ENCODE data around the gene APOL3. TPM values are rescaled to one million over a fixed set of nuclear protein-coding genes. Genes with fewer than 3 reads are reported as not detected.

APOL3 gene
- total RNA-seq, 1 donor = 10.4 TPM

DNA sequence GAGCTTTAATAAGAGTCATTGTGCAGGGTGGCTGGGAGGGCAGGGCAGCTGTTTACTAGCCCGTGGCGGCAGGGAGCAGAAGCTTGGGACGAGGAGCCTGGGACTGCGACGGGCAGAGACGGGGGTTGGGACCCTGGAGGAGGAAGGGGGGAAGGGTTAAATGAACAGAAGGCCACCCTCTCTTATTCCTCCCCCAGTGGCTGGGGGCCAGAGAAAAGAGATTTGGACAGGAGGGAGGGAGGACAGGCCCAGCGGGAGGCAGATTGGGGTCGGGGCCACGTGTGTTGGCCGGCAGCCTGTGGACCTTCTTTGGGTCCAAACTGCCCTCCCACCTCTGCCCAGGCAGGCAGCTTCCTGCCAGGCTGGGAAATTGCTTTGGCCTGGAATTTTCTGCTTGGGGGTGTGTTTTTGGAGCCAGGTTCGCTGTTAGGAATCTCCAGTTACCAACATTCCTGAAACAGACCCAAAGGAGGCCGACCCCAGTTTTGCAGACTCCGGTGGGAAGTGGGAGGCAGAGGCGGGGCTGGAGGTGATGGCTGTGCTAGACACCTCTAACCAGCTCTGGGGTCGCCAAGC lies 50.2 kb downstream of the APOL3 start:
- H3K4me3 ChIP-seq (ENCODE audit: low read depth, low read length) = no peak overlapping the region
- TF ChIP-seq, protein P1, sequence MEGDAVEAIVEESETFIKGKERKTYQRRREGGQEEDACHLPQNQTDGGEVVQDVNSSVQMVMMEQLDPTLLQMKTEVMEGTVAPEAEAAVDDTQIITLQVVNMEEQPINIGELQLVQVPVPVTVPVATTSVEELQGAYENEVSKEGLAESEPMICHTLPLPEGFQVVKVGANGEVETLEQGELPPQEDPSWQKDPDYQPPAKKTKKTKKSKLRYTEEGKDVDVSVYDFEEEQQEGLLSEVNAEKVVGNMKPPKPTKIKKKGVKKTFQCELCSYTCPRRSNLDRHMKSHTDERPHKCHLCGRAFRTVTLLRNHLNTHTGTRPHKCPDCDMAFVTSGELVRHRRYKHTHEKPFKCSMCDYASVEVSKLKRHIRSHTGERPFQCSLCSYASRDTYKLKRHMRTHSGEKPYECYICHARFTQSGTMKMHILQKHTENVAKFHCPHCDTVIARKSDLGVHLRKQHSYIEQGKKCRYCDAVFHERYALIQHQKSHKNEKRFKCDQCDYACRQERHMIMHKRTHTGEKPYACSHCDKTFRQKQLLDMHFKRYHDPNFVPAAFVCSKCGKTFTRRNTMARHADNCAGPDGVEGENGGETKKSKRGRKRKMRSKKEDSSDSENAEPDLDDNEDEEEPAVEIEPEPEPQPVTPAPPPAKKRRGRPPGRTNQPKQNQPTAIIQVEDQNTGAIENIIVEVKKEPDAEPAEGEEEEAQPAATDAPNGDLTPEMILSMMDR (IDR thresholded peaks at IDR 0.05; ENCODE audit: insufficient read depth, low read depth, low read length) = no peak
- no peak for DNase-seq (ENCODE audit: low read depth)

DNA sequence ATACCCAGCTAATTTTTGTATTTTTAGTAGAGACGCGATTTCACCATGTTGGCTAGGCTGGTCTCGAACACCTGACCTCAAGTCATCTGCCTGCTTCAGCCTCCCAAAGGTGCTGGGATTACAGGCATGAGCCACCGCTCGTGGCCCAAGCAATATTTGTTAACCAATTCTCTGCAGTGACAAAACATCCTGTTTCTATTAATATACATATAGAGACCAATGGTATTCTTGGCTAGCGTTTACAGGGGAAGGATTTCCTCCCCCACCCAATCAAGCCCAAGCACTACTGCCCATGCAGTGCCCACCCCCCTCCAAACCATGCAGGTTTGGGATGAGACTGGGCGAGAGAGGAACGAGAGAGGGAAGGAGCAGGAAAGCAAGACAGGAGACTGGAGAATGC lies 53.1 kb downstream of the APOL3 start:
- no peak for DNase-seq (ENCODE audit: low read depth)
- H3K4me3 ChIP-seq (ENCODE audit: low read depth, low read length) = no peak overlapping the region
- TF ChIP-seq, protein P1 (IDR thresholded peaks at IDR 0.05; ENCODE audit: insufficient read depth, low read depth, low read length) = no peak

DNA sequence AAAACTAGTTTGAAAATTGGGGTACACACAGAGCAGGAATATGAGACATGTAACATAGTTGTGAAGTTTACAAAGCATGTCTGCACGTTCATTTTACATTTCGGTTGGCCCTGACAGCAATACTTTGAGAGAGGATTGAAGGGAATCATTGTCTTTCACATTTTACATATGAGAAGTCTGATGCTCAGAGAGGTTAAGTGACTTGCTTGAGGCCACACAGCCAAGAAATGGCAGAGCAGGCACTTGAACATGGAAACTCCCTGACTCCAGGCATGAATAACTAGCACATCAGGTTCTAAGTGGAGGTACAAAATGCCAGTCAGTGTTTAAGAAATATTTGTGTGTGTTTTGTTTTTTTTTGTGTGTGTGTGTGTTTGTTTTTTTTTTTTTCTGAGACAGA lies 53.6 kb downstream of the APOL3 start:
- no peak for DNase-seq (ENCODE audit: low read depth)
- TF ChIP-seq, protein P1 (IDR thresholded peaks at IDR 0.05; ENCODE audit: insufficient read depth, low read depth, low read length) = no peak
- H3K4me3 ChIP-seq (ENCODE audit: low read depth, low read length) = no peak overlapping the region

DNA sequence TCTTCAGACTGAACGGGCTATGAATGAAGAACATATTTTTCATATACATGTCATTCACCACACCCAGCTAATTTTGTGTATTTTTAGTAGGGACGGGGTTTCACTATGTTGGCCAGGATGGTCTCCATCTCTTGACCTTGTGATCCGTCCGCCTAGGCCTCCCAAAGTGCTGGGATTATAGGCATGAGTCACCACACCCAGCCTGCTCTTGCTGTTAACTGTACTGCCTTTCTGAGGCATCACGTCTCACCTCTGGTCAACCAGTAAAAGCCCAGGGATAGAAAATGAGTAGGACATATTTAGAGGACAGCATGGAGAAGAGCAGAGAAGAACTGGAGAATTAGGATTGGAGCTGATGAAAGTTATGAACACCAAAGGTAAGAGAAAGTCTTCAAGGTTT lies 55.6 kb downstream of the APOL3 start:
- TF ChIP-seq, protein P1 (IDR thresholded peaks at IDR 0.05; ENCODE audit: insufficient read depth, low read depth, low read length) = no peak
- peak; percentile 12 for DNase-seq (ENCODE audit: low read depth)
- H3K4me3 ChIP-seq (ENCODE audit: low read depth, low read length) = no peak overlapping the region

DNA sequence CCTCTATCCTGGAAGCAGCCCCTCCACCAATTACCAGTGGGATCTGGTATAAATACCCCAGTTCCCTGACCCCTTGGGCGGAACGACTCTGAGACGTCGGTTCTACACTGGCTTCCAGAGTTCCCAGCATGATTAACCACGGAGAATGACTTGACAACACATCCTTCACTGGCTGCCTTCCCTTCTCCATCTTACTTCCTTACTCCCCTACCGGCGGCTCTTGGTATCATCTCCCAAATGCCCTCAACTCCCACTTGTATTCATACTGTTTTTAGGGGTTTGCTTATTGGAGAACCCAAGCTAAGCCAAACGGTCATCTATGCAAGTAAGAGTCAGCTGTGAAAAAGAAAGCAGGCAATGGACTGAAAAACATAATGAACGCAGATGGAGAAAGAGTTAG lies 56.1 kb downstream of the APOL3 start:
- TF ChIP-seq, protein P1 (IDR thresholded peaks at IDR 0.05; ENCODE audit: insufficient read depth, low read depth, low read length) = no peak
- DNase-seq (ENCODE audit: low read depth) = no peak
- no peak overlapping the region for H3K4me3 ChIP-seq (ENCODE audit: low read depth, low read length)

DNA sequence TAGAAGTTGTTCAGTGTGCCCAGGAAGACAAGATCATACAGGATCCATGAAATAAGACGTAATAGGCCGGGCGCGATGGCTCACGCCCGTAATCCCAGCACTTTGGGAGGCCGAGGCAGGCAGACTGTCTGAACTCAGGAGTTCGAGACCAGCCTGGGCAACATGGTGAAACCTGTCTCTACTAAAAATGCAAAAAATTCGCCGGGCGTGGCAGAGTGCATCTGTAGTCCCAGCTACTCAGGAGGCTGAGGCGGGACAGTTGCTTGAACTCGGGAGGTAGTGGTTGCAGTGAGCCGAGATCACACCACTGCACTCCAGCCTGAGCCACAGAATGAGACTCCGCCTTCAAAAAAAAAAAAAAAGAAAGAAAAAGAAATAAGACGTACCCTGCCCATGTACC lies 56.7 kb downstream of the APOL3 start:
- DNase-seq (ENCODE audit: low read depth) = no peak
- TF ChIP-seq, protein P1 (IDR thresholded peaks at IDR 0.05; ENCODE audit: insufficient read depth, low read depth, low read length) = no peak

DNA sequence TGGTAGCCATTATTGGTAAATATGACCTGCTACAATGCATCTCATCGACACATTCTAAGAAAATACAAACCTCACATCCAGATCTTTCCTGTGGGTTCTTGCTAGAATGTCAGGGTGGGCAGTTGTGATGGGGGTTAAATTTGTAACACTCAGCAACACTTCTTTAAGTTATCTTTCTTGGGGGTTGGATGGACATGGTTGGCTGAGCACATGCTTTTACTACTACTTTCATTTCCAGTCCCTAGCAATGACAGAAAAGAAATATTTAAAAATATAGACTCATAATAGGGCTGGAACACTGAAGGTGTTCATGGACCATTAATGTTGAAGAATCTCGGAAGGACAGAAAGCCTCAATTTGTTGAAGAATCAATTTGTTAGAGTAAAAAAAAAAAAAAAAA lies 57.6 kb downstream of the APOL3 start:
- TF ChIP-seq, protein P1 (IDR thresholded peaks at IDR 0.05; ENCODE audit: insufficient read depth, low read depth, low read length) = no peak
- DNase-seq (ENCODE audit: low read depth) = no peak

More for the DNA sequence above, 56.7 kb downstream of the APOL3 start:
- H3K4me3 ChIP-seq (ENCODE audit: low read depth, low read length) = no peak overlapping the region

More for the DNA sequence above, 57.6 kb downstream of the APOL3 start:
- H3K4me3 ChIP-seq (ENCODE audit: low read depth, low read length) = no peak overlapping the region
